ENCODE measurements around the gene GIT2.

Gene GIT2

GRCh38 chr12:109995686-109996482 is at the start of gene GIT2:
TSS of gene GIT2 (minus strand) at chr12:109996368. CDS start at chr12:109996224, 144 bp downstream.
- intact Hi-C loops (cut with micrococcal nuclease), result no loop called here
- H3K9me3 Mint-ChIP-seq, result no peaks in the 10 kb centered on the region
- peaks cover 30% of the 10 kb centered on the region for H3K36me3 Mint-ChIP-seq (ENCODE audit: low read depth)
- peak within 1 kb of the TSS; percentile 98 for H3K4me3 Mint-ChIP-seq
- H3K27me3 Mint-ChIP-seq, result no peaks in the 10 kb centered on the region
- H3K27ac Mint-ChIP-seq, result peak within 1 kb of the TSS; percentile 95
- H3K4me1 Mint-ChIP-seq (ENCODE audit: low read depth), result peaks cover 47% of the 10 kb centered on the region

GRCh38 chr12:110042264-110042663 is 46.1 kb upstream of the GIT2 start:
- H3K27me3 Mint-ChIP-seq, result no peaks in the 10 kb centered on the region
- peaks cover 52% of the 10 kb centered on the region for H3K4me1 Mint-ChIP-seq (ENCODE audit: low read depth)
- H3K4me3 Mint-ChIP-seq, result no peak overlapping the region
- intact Hi-C loops (cut with micrococcal nuclease), result no loop called here
- H3K27ac Mint-ChIP-seq, result peak overlapping the region; percentile 73
- H3K36me3 Mint-ChIP-seq (ENCODE audit: low read depth), result peaks cover 70% of the 10 kb centered on the region
- no peaks in the 10 kb centered on the region for H3K9me3 Mint-ChIP-seq

GRCh38 chr12:110039085-110039807 is 43.1 kb upstream of the GIT2 start:
- Mint-ChIP-seq H3K27ac (peak overlapping the region; percentile 73), H3K36me3 (ENCODE audit: low read depth) (peaks cover 94% of the 10 kb centered on the region), H3K4me3 (no peak overlapping the region), H3K9me3 (no peaks in the 10 kb centered on the region), H3K4me1 (ENCODE audit: low read depth) (peaks cover 43% of the 10 kb centered on the region), H3K27me3 (no peaks in the 10 kb centered on the region)
- intact Hi-C loops (cut with micrococcal nuclease), result no loop called here

GRCh38 chr12:110038741-110039084 is 42.5 kb upstream of the GIT2 start:
- Mint-ChIP-seq H3K36me3 (ENCODE audit: low read depth) (peaks cover 94% of the 10 kb centered on the region), H3K4me3 (no peak overlapping the region), H3K27ac (no peak overlapping the region), H3K4me1 (ENCODE audit: low read depth) (peaks cover 43% of the 10 kb centered on the region), H3K9me3 (no peaks in the 10 kb centered on the region), H3K27me3 (no peaks in the 10 kb centered on the region)
- intact Hi-C loops (cut with micrococcal nuclease), result no loop called here

- H3K27ac Mint-ChIP-seq, result no peak overlapping the region
- no peaks in the 10 kb centered on the region for H3K9me3 Mint-ChIP-seq
- H3K27me3 Mint-ChIP-seq, result no peaks in the 10 kb centered on the region
- peaks cover 94% of the 10 kb centered on the region for H3K36me3 Mint-ChIP-seq (ENCODE audit: low read depth)
- H3K4me3 Mint-ChIP-seq, result no peak overlapping the region
- intact Hi-C loops (cut with micrococcal nuclease), result no loop called here
- H3K4me1 Mint-ChIP-seq (ENCODE audit: low read depth), result peaks cover 31% of the 10 kb centered on the region
These were observed 41.1 kb upstream of the GIT2 start for GRCh38 chr12:110037315-110037714.

- Mint-ChIP-seq H3K4me1 (ENCODE audit: low read depth) (peaks cover 30% of the 10 kb centered on the region), H3K27me3 (no peaks in the 10 kb centered on the region), H3K36me3 (ENCODE audit: low read depth) (peaks cover 95% of the 10 kb centered on the region), H3K27ac (no peak overlapping the region), H3K4me3 (no peak overlapping the region), H3K9me3 (no peaks in the 10 kb centered on the region)
- intact Hi-C loops (cut with micrococcal nuclease), result no loop called here
These were observed 39.5 kb upstream of the GIT2 start for GRCh38 chr12:110035534-110036104.

GRCh38 chr12:110033888-110034287 is 37.7 kb upstream of the GIT2 start:
- Mint-ChIP-seq H3K36me3 (ENCODE audit: low read depth) (peaks cover 96% of the 10 kb centered on the region), H3K27ac (no peak overlapping the region), H3K27me3 (no peaks in the 10 kb centered on the region), H3K4me1 (ENCODE audit: low read depth) (peaks cover 12% of the 10 kb centered on the region), H3K4me3 (no peak overlapping the region), H3K9me3 (no peaks in the 10 kb centered on the region)
- intact Hi-C loops (cut with micrococcal nuclease), result no loop called here

GRCh38 chr12:110029290-110029815 is 33.2 kb upstream of the GIT2 start:
- Mint-ChIP-seq H3K4me3 (no peak overlapping the region), H3K4me1 (ENCODE audit: low read depth) (peaks cover under 1% of the 10 kb centered on the region), H3K36me3 (ENCODE audit: low read depth) (peaks cover 96% of the 10 kb centered on the region), H3K9me3 (no peaks in the 10 kb centered on the region), H3K27me3 (no peaks in the 10 kb centered on the region), H3K27ac (no peak overlapping the region)
- intact Hi-C loops (cut with micrococcal nuclease), result no loop called here

- H3K36me3 Mint-ChIP-seq (ENCODE audit: low read depth), result peaks cover 96% of the 10 kb centered on the region
- H3K27ac Mint-ChIP-seq, result no peak overlapping the region
- no peaks in the 10 kb centered on the region for H3K27me3 Mint-ChIP-seq
- peaks cover 10% of the 10 kb centered on the region for H3K4me1 Mint-ChIP-seq (ENCODE audit: low read depth)
- H3K4me3 Mint-ChIP-seq, result no peak overlapping the region
- no peaks in the 10 kb centered on the region for H3K9me3 Mint-ChIP-seq
- intact Hi-C loops (cut with micrococcal nuclease), result no loop called here
These were observed 32.2 kb upstream of the GIT2 start for GRCh38 chr12:110028323-110028722.

- H3K4me1 Mint-ChIP-seq (ENCODE audit: low read depth), result peaks cover 21% of the 10 kb centered on the region
- no peak overlapping the region for H3K27ac Mint-ChIP-seq
These were observed 27.9 kb upstream of the GIT2 start for GRCh38 chr12:110024051-110024450.

GRCh38 chr12:110023059-110023980 is 27.2 kb upstream of the GIT2 start:
- Mint-ChIP-seq H3K4me3 (no peak overlapping the region), H3K27me3 (no peaks in the 10 kb centered on the region), H3K27ac (no peak overlapping the region), H3K4me1 (ENCODE audit: low read depth) (peaks cover 21% of the 10 kb centered on the region), H3K9me3 (no peaks in the 10 kb centered on the region), H3K36me3 (ENCODE audit: low read depth) (peaks cover 100% of the 10 kb centered on the region)
- intact Hi-C loops (cut with micrococcal nuclease), result no loop called here

More at GRCh38 chr12:110024051-110024450, 27.9 kb upstream of the GIT2 start:
- Mint-ChIP-seq H3K27me3 (no peaks in the 10 kb centered on the region), H3K4me3 (no peak overlapping the region), H3K36me3 (ENCODE audit: low read depth) (peaks cover 100% of the 10 kb centered on the region), H3K9me3 (no peaks in the 10 kb centered on the region)
- intact Hi-C loops (cut with micrococcal nuclease), result no loop called here

- Mint-ChIP-seq H3K27ac (no peak overlapping the region), H3K36me3 (ENCODE audit: low read depth) (peaks cover 99% of the 10 kb centered on the region), H3K4me1 (ENCODE audit: low read depth) (peaks cover 25% of the 10 kb centered on the region), H3K4me3 (no peak overlapping the region), H3K9me3 (no peaks in the 10 kb centered on the region), H3K27me3 (no peaks in the 10 kb centered on the region)
- intact Hi-C loops (cut with micrococcal nuclease), result no loop called here
These were observed 24.8 kb upstream of the GIT2 start for GRCh38 chr12:110020956-110021355.

GRCh38 chr12:110015132-110015531 is 19.0 kb upstream of the GIT2 start:
- intact Hi-C loops (cut with micrococcal nuclease), result no loop called here
- Mint-ChIP-seq H3K4me3 (peak overlapping the region; percentile 20), H3K4me1 (ENCODE audit: low read depth) (peaks cover 39% of the 10 kb centered on the region)

More at GRCh38 chr12:110015132-110015531, 19.0 kb upstream of the GIT2 start:
- Mint-ChIP-seq H3K36me3 (ENCODE audit: low read depth) (peaks cover 68% of the 10 kb centered on the region), H3K27me3 (no peaks in the 10 kb centered on the region), H3K27ac (peak overlapping the region; percentile 77), H3K9me3 (no peaks in the 10 kb centered on the region)
